Smooth muscle cell (in vitro differentiated cells): Measurements from ENCODE around the gene NFXL1. TPM values are rescaled to one million over a fixed set of nuclear protein-coding genes. Genes with fewer than 3 reads are reported as not detected.

Source experiments
- DNase-seq: peaks from one replicate; lab custom pipeline; 2025; ENCODE audit not compliant: unreplicated experiment; lab: John Stamatoyannopoulos, UW
- H2AFZ ChIP-seq: fragments of 200-600 bp; sonication (generic); 2 replicates; pipeline ENCODE4 v1.6.0; 2016; ENCODE audit warnings: antibody characterized with exemption, low read depth, mild to moderate bottlenecking
- H3F3A ChIP-seq: fragments of 200-600 bp; sonication (generic); 2 replicates; pipeline ENCODE4 v1.6.0; 2017; ENCODE audit warnings: antibody characterized with exemption, low read depth
- H3K27ac ChIP-seq: fragments of 200-600 bp; sonication (generic); 2 replicates; pipeline ENCODE4 v1.5.1; 2016; ENCODE audit warnings: low read depth, mild to moderate bottlenecking
- H3K27me3 ChIP-seq: fragments of 200-600 bp; sonication (generic); 2 replicates; pipeline ENCODE4 v1.6.1; 2016; ENCODE audit warnings: low read depth, mild to moderate bottlenecking
- H3K36me3 ChIP-seq: fragments of 200-600 bp; sonication (generic); 2 replicates; pipeline ENCODE4 v1.5.1; 2016; ENCODE audit warnings: low read depth
- H3K4me1 ChIP-seq: fragments of 200-600 bp; sonication (generic); 2 replicates; pipeline ENCODE4 v1.5.1; 2016; ENCODE audit warnings: low read depth
- H3K4me2 ChIP-seq: fragments of 200-600 bp; sonication (generic); 2 replicates; pipeline ENCODE4 v1.6.0; 2016; ENCODE audit warnings: mild to moderate bottlenecking
- H3K4me3 ChIP-seq: fragments of 200-600 bp; sonication (generic); 2 replicates; pipeline ENCODE4 v1.5.1; 2016; ENCODE audit warnings: mild to moderate bottlenecking
- H3K79me2 ChIP-seq: fragments of 200-600 bp; sonication (generic); 2 replicates; pipeline ENCODE4 v1.6.0; 2016; ENCODE audit warnings: low read depth, mild to moderate bottlenecking
- H3K9ac ChIP-seq: fragments of 200-600 bp; sonication (generic); 2 replicates; pipeline ENCODE4 v1.6.0; 2016; ENCODE audit warnings: low read depth
- H3K9me3 ChIP-seq: fragments of 200-600 bp; sonication (generic); replicated peaks from 2 replicates; pipeline ENCODE4 v1.5.1; 2016; ENCODE audit warnings: low read depth
- H4K20me1 ChIP-seq: fragments of 200-600 bp; sonication (generic); 2 replicates; pipeline ENCODE4 v1.6.0; 2016; ENCODE audit warnings: low read depth
- WGBS: methylation state at CpG from one replicate; pipeline ENCODE4 v1.1.7; 2016; ENCODE audit warnings: low lambda C conversion rate; 5-methylcytosine and 5-hydroxymethylcytosine counted together
- polyA plus RNA-seq: library from polyadenylated mRNA; unstranded; fragments of >200 nt; fragmentation: Nextera tagmentation; extraction: Ambion mirVana; gene quantifications from 2 replicates; pipeline ENCODE4 v1.2.1, GENCODE V29; 2016
- total RNA-seq: library from RNA; depleted of rRNA; stranded (reverse); fragments of >200 nt; gene quantifications from 2 replicates; pipeline ENCODE4 v1.2.3, GENCODE V29; 2014
- TF ChIP-seq, protein P1 (sequence below): fragments of 200-600 bp; sonication (generic); IDR thresholded peaks from 2 replicates; pipeline ENCODE4 v1.5.1; 2017; ENCODE audit warnings: borderline replicate concordance, mild to moderate bottlenecking, antibody characterized with exemption; ENCODE audit not compliant: insufficient read depth, poor library complexity, severe bottlenecking

Gene NFXL1
- total and polyA plus RNA-seq, 2 experiments from 2014 or later, result 6.5 to 14.7 TPM

DNA sequence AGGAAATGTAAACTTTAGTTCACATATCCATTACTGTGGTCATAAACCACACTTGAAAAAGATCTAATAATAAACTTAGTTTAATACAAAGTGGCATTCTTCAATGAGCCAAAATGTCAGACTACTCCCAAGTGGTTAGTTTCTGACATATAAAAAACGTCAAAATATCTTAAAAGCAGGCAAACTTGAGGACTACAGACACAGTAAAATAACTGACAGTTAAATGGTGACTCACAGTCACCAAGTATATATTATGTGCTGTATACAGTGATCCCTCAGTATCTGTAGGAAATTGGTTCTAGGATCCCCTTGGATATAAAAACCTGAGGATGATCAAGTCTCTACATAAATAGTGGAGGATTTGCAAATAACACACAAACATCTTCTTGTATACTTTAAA is 64.9 kb downstream of the NFXL1 start:
- no peaks in the 10 kb centered on the region for H3F3A ChIP-seq
- no peak overlapping the region for H2AFZ ChIP-seq
- H3K27ac ChIP-seq, result no peak overlapping the region
- peaks cover 17% of the 10 kb centered on the region for H3K36me3 ChIP-seq
- DNase-seq, result no peak
- no peak overlapping the region for H3K4me3 ChIP-seq
- TF ChIP-seq, protein P1, sequence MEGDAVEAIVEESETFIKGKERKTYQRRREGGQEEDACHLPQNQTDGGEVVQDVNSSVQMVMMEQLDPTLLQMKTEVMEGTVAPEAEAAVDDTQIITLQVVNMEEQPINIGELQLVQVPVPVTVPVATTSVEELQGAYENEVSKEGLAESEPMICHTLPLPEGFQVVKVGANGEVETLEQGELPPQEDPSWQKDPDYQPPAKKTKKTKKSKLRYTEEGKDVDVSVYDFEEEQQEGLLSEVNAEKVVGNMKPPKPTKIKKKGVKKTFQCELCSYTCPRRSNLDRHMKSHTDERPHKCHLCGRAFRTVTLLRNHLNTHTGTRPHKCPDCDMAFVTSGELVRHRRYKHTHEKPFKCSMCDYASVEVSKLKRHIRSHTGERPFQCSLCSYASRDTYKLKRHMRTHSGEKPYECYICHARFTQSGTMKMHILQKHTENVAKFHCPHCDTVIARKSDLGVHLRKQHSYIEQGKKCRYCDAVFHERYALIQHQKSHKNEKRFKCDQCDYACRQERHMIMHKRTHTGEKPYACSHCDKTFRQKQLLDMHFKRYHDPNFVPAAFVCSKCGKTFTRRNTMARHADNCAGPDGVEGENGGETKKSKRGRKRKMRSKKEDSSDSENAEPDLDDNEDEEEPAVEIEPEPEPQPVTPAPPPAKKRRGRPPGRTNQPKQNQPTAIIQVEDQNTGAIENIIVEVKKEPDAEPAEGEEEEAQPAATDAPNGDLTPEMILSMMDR, result no peak
- no peaks in the 10 kb centered on the region for H4K20me1 ChIP-seq
- H3K27me3 ChIP-seq, result no peaks in the 10 kb centered on the region
- WGBS, result 82% methylated on average over 1 of the region's 1 CpG
- H3K79me2 ChIP-seq, result no peaks in the 10 kb centered on the region
- no peaks in the 10 kb centered on the region for H3K4me1 ChIP-seq
- H3K4me2 ChIP-seq, result no peak overlapping the region
- H3K9ac ChIP-seq, result no peak overlapping the region
- H3K9me3 ChIP-seq, result no peaks in the 10 kb centered on the region

DNA sequence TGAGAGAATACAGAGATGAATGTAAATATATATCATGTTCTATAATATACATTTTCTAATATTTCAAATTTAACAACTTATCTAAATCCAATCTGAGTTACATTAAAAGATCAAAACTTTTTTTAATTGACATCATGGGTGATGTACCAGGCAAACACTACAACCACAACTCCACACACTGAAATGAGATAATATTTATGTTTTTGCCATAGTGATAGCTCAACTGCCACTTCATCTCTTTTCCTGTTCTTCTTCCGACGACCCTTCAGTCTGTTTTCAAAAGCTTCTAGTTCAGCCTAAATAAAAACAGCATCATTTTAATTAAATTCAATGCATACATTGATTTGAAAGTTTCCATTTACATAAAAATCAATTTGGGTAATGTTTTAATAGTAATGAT is 66.3 kb downstream of the NFXL1 start:
- Histone ChIP-seq H3K4me1 (no peaks in the 10 kb centered on the region), H3K36me3 (peaks cover 16% of the 10 kb centered on the region), H3K9me3 (no peaks in the 10 kb centered on the region), H3K4me3 (no peak overlapping the region), H3K9ac (no peak overlapping the region), H3K4me2 (no peak overlapping the region), H3K27me3 (no peaks in the 10 kb centered on the region), H4K20me1 (no peaks in the 10 kb centered on the region), H3K27ac (no peak overlapping the region), H3K79me2 (no peaks in the 10 kb centered on the region), H3F3A (no peaks in the 10 kb centered on the region), H2AFZ (no peak overlapping the region)
- no peak for DNase-seq
- WGBS, result 100% methylated on average over 2 of the region's 2 CpGs
- TF ChIP-seq, protein P1, result no peak

DNA sequence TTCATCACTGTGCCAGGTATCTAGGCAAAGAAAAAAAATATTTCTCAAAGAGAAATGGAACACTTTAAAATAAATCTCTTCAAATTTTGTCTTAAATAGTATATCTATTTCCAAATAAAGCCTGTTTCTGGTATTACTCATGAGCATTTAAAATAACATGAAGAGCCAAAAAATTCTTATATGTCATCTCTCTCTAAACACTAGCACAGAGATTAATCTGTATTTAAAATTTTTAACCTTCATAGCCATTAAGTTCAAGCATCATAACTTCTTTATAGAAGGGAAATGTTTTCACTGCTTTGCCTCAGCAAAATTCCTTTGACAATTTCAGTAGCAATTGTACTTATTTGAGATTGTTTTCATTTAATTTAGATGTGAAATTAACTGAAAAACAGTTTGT is 71.4 kb downstream of the NFXL1 start:
- H3K9me3 ChIP-seq, result no peaks in the 10 kb centered on the region
- H3K4me1 ChIP-seq, result no peaks in the 10 kb centered on the region
- peaks cover 13% of the 10 kb centered on the region for H4K20me1 ChIP-seq
- no peaks in the 10 kb centered on the region for H3K79me2 ChIP-seq
- H3K9ac ChIP-seq, result no peak overlapping the region
- no peak for DNase-seq
- no peak overlapping the region for H2AFZ ChIP-seq
- no peak overlapping the region for H3K4me2 ChIP-seq
- H3K36me3 ChIP-seq, result peaks cover 7% of the 10 kb centered on the region
- no peak overlapping the region for H3K27ac ChIP-seq
- H3F3A ChIP-seq, result no peaks in the 10 kb centered on the region
- H3K4me3 ChIP-seq, result no peak overlapping the region
- TF ChIP-seq, protein P1, result no peak
- peaks cover 8% of the 10 kb centered on the region for H3K27me3 ChIP-seq

DNA sequence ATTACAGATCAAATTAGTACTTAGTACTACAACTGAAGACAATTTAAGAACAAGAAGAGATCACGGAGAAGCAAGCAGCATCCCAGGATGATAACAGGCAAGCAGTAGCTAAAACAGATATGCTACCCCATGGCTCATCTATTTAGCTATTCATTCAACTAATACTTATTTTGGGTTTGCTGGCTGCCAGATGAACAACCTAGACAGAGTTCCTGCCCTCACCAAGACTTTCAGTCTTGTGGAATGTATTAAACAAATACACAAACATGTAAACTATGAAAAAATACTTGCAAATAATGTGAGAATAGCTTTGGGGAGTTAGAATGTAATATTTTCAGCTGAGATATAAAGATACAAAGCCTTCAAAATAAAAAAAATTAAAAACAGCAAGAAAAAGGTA is 74.1 kb downstream of the NFXL1 start:
- no peak for DNase-seq
- TF ChIP-seq, protein P1, result no peak
- no peak overlapping the region for H2AFZ ChIP-seq
- no peaks in the 10 kb centered on the region for H3K79me2 ChIP-seq
- H3K9ac ChIP-seq, result no peak overlapping the region
- H3K4me3 ChIP-seq, result no peak overlapping the region
- H3K4me2 ChIP-seq, result no peak overlapping the region
- H3F3A ChIP-seq, result no peaks in the 10 kb centered on the region
- no peaks in the 10 kb centered on the region for H3K36me3 ChIP-seq
- H3K27me3 ChIP-seq, result peaks cover 34% of the 10 kb centered on the region
- 97% methylated on average over 1 of the region's 1 CpG for WGBS
- peaks cover 14% of the 10 kb centered on the region for H3K4me1 ChIP-seq
- peaks cover 13% of the 10 kb centered on the region for H4K20me1 ChIP-seq
- no peak overlapping the region for H3K27ac ChIP-seq
- no peaks in the 10 kb centered on the region for H3K9me3 ChIP-seq
